Suppressor macrophage (primary cell): Measurements from ENCODE around the gene SDK1.
A peak's percentile ranks its signal among the peaks of the same experiment; 100 is the strongest.

Experiments used
- DNase-seq, 4 experiments: peaks; one replicate each; pipeline ENCODE4 v3.0.0-alpha.2; 2020 to 2022

The SDK1 gene

DNA sequence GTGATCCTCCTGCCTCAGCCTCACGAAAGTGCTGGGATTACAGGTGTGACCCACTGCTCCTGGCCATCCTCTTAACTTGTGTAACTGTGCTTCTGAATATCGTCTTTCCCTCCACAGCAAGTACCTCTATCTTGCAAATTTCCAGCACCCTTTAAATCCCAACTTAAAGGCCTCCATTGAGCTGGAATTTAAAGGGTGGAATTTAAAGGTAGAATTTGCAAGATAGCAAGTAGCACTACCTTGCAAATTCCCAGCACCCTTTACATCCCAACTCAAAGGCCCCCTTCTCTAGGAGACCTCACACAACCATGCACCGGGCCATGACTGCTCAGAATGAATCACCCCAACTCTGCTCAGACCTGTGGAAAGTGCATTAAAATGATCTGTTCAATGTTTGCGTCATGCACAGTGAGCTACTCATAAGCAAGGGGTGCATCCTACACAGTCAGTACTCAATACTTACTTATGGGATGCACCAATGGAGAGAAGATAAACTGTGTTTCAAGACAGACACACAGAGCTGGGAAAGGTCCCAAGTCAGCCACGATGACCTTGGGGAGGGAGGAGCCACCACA, 17.8 kb upstream of the SDK1 start:
- DNase-seq: no peak

DNA sequence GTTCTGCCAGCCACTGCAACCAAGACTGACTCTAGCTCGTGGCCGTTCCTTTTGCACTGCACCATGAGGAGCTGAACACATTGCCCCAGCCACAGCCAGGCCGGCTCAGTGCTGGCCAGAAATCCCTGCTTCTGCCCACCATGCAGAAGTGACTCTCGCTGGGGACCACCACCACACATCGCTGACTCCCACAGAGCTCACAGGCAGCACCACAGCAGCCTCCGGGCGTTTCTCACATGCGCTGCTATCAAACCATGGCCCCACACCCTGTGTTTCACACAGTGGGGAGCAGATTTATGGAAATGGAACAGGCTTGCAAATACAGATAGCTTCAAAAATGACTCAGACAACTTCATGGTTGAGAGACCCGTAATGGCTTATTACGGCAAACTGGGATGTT, 15.4 kb upstream of the SDK1 start:
- DNase-seq: no peak

DNA sequence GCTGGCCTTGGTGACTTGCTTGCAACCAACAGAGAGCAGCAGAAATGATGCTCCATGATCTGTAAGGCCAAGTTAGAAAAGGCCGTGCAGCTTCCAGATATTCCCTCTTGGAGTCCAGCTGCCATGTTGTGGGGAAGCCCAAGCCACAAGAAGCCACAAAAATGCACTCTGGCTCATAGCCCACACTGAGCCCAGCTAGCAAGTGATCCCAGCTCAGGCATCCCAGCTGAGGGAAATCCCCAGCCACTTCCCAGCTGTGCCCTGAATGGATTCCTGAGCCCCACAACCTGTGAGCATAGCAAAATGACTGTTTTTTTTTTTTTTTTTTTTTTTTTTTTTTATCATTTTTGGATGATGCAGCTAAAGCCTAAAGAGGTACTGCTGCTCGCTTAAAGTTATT, 11.1 kb upstream of the SDK1 start:
- DNase-seq: no peak

DNA sequence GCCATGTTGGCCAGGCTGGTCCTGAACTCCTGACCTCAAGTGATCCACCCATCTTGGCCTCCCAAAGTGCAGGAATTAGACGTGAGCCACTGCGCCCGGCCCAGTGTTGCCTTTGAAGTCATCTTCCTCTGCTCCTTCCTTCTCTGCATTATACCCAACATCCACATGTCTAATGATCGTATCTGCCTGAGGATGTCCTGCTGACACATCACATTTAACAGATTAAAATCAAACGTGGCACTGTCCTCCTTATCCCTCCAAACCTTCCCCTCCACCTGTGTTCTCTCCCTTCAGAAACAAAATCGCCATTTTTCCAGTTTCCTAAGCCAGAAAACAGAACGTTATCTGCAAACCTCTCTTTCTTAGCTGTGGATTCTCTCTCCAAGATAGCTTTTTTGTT, 8.4 kb upstream of the SDK1 start:
- DNase-seq: no peak

DNA sequence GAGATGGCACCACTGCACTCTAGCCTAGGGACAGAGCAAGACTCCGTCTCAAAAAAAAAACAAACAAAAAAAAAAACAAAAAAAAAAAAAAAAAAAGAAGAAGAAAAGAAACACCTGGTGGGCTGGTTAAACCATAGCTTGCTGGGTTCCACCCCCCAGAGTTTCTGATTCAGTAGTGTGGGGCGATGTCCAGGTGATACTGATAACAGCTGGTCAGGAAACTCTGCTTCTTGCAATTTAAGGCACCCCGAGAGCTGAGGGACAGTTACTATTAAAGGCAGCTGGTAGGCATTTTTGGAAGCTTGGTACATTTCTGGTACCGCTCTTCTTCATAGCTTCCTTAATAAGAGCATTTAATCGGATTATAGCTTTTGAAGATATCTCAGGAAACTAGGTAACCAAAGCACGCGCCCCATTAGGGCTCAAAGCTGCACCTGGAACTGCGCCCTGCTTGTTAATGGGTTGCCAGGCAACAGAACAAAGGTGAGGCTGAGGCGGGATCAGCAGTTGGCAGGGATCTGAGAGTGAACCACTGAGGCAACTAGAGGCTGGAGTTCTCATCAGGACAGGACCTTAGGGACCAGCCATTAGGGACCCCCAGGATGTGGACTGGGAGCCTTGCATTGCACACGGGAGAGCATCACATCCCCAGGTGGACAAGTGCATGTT, 6.5 kb upstream of the SDK1 start:
- DNase-seq: no peak

DNA sequence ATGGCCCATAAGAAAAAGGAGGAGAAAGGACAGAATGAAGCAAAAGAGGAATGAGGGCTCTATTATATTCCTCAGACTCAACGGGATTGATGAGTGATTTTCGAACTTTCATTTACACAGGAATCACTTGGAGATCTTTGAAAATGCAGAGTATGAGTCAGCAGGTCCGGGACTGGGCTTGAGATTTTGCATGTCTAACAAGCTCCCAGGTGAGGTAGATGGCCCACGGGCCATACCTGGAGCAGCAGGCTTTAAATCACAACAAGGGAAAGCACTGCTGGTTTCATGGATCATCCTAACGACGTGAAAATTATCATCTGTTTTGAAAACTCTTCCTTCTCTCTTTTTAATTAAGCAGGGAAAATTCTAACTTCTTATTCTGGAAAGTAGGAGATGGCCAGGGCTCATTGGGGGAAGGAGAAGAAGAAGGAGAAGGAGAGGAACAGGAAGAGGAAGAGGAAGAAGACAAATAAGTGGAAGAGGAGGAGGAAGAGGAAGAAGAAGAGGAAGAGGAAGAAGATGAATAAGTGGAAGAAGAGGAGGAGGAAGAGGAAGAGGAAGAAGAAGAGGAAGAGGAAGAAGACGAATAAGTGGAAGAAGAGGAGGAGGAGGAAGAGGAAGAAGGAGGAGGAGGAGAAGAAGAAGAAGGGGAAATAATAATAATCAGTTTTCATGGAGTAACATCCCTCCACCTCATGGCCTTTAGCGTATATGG, 3.8 kb upstream of the SDK1 start:
- DNase-seq: no peak

DNA sequence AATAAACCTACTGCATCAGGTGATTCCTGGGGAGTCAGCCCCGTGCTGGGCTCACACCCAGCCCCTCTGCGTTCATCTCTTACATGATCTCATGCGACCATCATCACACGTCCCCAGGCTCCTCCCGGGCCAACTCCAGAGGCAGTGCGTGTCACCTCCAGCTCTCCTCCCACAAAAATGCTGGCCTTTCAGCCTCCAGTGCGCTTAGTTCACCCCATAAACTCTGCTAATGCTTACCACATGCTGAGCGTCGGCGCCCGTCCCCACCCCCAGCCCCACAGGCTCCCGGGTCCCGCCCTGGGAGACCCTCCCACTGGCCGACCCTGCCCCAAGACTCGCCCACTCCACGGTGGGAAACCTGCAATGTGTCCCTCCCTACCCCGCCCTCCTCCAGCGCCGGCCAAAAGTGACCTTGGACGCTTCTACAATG, 816 bp upstream of the SDK1 start:
- peak in 1 of 4 experiments; percentile 5 for DNase-seq

DNA sequence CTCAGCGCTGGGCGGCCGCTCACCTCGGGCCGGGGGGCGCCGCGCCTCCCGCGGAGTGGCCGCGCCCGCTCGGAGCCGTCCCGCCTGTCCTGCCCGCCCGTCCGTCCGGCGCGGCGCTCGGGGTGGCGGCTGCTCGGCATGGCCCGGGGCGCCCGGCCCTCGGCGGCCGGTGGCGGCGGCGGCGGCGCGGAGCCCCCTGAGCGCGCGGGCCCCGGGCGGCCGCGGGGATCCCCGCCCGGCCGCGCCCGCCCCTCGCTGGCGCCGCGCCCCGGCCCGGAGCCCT, 338 bp downstream of the SDK1 start:
- peak in 2 of 4 experiments; percentile 29 to 34 for DNase-seq

DNA sequence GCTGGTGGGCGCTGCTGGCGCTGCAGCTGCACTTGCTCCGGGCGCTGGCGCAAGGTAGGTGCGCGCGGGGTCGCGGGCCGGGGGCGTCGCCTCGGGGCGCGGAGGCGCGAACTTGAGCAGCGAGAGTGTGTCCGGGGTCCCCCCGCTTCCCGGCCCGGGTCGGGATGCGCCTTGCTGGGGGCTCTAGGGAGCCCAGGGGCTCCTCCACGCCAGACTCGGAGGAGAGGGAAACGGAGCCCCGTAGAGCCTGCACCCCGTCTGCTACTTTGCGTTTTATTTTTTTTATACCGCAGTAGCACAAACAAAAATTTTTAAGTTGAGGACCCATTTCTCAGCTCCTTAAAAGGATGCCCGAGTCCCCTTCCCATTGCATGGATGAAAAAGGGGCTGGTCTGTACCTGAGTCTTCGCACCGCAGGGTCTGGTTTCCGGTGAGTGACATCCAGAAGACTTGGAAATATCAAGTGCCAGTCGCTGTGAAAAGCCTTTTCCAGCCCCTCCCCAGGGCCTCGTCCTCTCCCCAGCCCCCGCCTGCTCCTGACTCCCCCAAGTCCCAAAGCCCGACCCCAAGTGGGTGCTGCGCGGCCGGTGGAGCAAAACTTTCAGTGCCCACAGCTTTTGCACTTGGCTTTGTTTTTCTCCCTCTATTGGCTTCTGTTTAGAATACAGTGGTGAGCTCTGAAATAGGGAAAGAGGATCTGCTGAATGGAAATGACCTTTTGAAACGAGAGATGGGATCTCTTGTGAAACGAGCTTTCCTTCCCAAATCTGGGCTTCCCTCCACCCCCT, 973 bp downstream of the SDK1 start:
- DNase-seq: peak; percentile 7 to 67 (median 40)

DNA sequence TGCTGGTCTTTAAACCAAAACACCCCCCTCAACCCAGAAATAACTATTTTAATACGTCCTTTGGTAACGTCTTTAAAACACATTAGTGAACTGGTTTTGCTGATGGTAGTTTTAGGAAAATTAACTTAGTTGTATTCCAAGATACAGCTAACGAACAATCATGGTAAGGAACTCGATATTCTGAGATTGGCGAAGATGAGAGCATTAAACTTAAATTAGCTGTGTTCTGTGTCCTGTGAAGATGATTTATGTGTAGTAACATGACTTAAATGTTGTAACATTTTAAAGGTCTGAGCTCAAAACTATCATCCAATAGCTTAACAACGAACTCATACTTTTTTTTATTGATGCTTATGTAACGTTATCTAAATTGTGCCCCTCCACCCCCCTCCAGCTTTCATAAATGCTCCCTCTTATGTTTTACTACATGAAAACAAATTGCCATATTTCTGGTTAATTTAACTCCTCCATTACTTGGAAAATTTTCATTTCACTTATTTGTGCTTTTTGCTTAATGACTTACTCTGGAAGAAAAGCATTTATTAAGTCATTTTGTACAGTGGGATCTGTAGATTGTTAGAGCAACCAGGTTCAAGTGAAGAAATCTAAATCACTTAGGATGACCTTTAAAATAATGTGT, 1.7 kb downstream of the SDK1 start:
- DNase-seq: no peak

DNA sequence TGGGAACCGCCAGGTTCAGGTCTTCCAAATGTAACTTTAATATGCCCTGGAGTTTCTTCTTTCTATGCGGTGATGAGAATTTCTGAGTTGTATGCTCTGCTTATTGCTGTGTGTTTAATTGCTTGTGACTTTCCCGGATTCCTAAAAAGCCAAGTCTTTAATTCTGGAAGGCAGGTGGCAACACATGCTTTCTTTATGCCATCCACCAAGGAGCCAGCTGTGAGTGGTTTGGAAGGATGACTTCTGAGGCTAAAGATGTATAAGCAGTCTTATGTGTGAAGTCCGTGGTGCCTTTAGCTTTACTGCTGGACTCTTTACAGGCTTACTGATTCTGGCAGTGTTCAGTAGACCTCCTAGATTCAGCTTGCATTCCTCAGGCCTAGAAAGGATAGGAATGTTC, 3.1 kb downstream of the SDK1 start:
- no peak for DNase-seq

DNA sequence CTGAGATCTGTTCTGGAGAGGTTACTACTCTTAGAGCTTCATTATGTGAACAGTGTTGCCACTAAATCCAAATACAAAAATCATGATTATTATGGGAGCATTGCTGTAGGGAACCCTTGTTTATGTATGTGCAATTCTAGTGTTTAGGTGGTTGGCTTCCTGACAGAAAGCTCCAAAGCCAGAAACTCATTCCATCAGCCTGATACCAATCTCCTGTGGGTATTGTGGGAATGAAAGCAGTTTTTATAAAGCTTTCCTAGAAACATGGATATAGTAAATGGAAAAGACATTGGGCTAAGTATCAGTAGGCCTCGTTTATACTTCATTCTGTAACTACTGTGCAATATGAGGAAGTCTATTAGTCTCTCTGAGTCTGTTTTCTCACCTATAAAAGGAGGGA, 6.4 kb downstream of the SDK1 start:
- no peak for DNase-seq

DNA sequence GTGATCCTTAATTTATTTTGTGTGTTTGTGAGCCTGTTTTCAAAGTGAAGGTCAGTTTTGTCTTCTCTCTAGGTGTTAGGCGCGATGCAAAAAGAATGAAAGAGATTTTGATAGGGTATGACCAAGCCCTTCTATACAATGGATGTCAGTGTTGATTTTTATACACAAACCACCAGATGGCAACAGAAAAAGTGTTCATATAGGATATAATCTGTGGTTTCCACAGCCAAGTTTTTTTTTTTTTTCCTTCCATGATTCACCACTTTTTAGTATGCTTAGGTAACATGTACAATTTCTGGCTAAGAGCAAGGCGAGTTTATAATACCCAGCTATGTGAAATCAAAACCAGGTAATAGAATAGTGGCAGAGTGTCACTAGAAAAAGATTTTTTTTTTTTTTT, 8.1 kb downstream of the SDK1 start:
- DNase-seq: no peak

DNA sequence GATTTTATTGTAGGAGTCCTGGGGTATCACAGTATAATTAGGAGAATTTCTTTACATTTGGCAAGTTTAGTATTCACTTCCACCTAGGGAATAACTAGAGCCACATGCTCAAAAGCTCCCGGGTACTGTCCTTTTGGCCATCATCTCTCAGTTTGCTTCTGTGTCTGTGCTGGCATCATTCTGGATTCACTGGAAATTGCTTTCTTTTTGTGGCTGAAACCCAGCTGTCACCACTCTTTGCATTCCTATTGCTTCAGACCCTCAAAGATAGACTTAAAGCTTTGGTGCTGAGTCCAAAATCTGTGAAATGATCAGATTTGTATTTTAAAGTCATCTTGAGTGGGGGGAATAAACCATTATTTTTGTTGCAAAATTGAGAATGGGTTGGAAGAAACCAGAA, 8.9 kb downstream of the SDK1 start:
- no peak for DNase-seq

DNA sequence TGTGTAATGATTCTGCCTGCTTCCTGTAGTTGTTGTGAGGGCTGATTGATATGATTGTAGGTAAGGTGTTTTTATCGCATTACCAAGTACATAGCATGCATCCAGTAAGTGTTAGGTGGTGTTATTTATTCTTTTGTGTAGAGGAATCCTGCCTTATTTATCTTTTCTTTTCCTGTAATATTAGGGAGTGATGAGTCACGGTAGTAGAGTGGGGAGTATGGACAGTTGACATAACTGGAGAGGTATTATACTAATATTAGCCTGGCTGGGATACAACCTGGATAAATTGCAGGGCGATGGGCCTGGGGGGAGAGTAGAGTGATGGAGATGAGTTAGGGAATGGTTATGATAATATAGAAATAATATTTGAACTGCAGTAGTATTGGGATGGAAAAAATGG, 9.8 kb downstream of the SDK1 start:
- no peak for DNase-seq

DNA sequence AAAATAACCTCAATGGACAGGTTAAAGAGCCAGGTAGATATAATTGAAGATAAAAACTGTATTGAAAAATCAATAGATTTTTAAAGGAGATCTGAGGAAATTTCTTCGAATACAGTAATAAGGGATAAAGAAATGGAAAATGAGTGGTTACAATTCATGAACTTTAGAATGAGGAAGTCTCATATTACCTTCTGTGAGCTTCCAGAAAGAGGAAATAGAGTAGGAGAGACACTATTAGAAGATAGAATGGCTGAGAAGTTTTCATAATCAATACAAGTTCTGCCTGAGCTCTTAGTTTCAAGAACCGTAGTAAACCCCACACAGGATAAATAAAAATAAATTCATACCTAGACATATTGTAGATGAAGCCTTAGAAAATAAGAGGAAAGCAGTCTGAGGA, 11.5 kb downstream of the SDK1 start:
- peak in 2 of 4 experiments; percentile 14 to 36 for DNase-seq

DNA sequence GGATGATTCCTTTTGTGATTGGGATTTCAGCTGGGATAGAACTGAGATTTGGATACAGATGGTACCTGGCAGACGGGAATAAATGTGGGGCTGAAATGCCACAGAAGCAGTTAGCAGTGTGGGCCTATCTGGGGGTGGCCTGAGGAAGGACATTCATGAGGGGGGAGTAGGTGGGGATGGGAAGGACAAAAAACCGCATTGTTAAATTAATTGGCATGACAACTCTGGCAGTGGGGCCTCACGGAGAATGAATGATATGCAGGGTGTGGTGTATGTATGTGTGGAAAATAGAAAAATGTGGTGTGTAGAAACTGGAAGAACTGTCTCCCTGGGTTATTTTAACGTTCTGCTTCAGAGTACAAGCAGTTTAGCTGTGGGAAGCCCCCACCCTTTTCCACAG, 17.8 kb downstream of the SDK1 start:
- no peak for DNase-seq

DNA sequence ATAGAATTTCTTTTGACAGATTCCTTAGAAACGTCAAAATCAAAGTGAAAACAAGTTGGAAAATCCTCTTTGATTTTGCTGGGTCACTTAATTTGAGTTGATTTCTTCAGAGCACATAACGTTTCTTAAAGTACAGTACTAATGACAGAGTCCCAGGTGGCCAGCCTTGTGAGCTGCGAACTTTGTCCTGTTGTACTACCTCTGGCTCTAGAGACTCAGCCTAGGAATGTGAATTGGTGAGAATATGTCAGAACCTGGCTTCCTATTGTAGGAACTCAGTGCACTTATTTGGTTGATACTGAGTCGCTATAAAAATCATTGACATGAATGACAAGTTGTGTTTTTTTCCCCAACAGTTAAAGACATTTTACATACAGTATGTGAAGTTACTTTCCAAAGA, 20.2 kb downstream of the SDK1 start:
- no peak for DNase-seq

DNA sequence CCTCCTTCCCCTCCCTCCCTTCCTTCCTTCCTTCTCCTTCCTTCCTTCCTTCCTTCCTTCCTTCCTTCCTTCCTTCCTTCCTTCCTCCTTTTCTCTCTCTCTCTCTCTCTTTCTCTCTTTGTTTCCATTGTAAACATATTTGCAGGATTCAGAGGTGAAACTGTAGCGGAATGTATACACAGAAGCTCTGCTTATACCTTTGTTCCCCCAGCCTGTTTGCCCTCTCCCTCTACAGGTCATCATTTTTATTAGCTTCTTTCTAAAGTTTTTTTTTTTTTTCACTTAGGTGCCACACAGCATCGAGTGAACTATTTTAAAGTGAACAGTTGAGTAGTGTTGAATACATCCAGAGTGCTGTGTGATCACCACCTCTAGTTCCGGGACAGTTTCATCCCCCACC, 20.7 kb downstream of the SDK1 start:
- no peak for DNase-seq

DNA sequence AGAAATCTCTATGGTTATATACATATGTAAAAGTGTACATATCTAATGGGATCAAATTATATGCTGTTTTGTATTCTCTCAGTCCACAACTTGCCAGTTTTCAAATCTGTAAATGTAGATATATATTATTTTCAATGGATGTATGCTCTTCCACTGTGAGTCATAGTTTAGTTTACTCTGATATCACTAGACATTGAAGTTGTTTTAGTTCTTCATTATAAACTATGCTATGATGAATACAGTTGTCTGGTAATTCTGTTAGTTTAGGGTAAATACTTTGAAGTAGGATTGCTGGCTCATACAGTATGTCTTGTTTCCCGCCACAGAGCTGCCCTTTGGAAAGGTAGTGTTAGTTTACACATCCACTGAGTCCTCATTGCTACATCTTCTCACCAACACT, 25.2 kb downstream of the SDK1 start:
- no peak for DNase-seq

DNA sequence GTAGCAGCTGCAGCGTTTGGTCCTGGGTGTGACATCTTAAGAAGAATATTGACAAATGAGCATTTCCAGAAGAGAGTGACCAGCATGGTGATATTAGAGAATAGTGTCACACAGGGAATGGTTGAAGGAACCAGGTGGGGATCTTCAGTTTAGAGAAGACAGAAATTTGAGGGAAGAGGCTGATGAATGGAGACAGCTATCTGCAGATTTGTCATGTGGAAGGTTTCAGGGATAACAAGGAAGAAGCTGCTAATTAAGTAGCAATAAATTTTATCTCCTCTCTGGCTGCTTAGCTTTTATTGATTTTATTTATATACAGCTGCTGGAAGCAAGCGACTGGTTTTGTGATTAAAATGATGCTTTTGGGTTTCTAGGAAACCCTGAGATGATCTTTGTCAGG, 26.0 kb downstream of the SDK1 start:
- DNase-seq: no peak

DNA sequence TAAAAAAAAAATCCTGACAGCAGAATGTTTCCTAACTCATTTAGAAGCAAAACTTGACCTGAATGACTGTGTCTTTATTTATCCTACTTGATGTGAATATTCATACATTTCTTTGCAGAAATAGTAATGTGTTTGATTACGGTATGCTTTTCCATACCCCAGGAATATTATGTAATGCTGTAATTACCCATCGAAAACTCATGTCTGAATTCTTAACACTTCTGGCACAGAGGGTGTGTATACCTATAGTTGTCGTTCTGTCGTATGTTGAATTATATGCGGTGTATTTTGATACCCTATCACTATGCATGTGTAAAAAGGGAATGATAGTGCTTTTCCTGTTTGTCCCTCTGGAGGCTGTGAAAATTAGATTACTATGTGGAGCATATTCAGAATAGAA, 26.6 kb downstream of the SDK1 start:
- no peak for DNase-seq

DNA sequence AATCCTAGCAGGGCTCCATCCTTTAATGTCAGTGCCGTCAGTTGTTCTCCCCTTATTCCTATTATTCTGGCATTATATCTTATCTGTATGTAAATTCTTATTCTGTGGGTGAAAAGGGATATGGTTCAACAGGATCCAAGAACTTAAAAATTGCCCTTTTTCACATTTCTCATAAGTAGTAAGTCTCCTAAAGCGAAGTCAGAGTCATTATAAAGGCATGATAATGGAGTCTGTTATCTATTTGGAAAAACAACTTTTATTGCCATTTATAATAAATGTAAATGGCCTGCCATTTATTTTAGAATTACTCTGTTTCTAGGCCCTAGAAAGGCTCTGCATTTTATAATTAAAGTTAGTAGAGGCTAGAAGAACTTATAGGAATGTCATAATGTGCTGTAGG, 31.3 kb downstream of the SDK1 start:
- DNase-seq: no peak
